Measurements from ENCODE around the gene DNMT1.

GRCh38 chr19:10115392-10116084 is 79.2 kb downstream of the DNMT1 start:
- TF ChIP-seq USF1 (IDR thresholded peaks at IDR 0.05) (no peak), RAD21 (IDR thresholded peaks at IDR 0.05; ENCODE audit: low read depth) (no peak), EP300 (IDR thresholded peaks at IDR 0.05; ENCODE audit: borderline replicate concordance) (no peak), CEBPB (IDR thresholded peaks at IDR 0.05) (no peak), TCF12 (IDR thresholded peaks at IDR 0.05; ENCODE audit: low read depth) (no peak), ZBTB7A (IDR thresholded peaks at IDR 0.05; ENCODE audit: low read depth) (no peak), FOXM1 (IDR thresholded peaks at IDR 0.05; ENCODE audit: borderline replicate concordance, low read depth) (no peak), MAX (IDR thresholded peaks at IDR 0.05) (no peak), REST (IDR thresholded peaks at IDR 0.05; ENCODE audit: low read depth) (no peak), TAF1 (IDR thresholded peaks at IDR 0.05; ENCODE audit: low read depth) (no peak)

Measured in Ishikawa (cell line).